Endothelial cell of umbilical vein (primary cell): Measurements from ENCODE around the gene UST. TPM values are rescaled to one million over a fixed set of nuclear protein-coding genes. Genes with fewer than 3 reads are reported as not detected.

Source experiments
- BruUV-seq: library from RNA; stranded (reverse); fragments of 400-500 nt; replicated peaks from 2 replicates; lab custom pipeline; 2021; lab: Mats Ljungman, UMichigan
- CTCF ChIA-PET: fragments of 300-600, 350-600 bp; sonication (Branson Sonifier 250); formaldehyde crosslinking; loops from one replicate; lab custom pipeline; 2021; ENCODE audit warnings: antibody characterized with exemption, inconsistent platforms; lab: Charles Lee
- POLR2A ChIA-PET: fragments of 300-600, 350-600 bp; sonication (Branson Sonifier 250); formaldehyde crosslinking; loops from one replicate; lab custom pipeline; 2021; ENCODE audit warnings: antibody characterized with exemption, inconsistent platforms; lab: Charles Lee
- DNase-seq: peaks from one replicate; pipeline ENCODE4 v3.0.0-alpha.2; 2011; ENCODE audit warnings: low read depth, low spot score
- FAIRE-seq: peaks from 2 replicates; lab custom pipeline; 2011; peaks lifted over from hg19 to GRCh38; lab: Jason Lieb, UNC
- H2AFZ ChIP-seq: 2 replicates; pipeline ENCODE4 v1.6.0; 2012; ENCODE audit warnings: low read depth, low read length, control low read depth, inconsistent platforms
- H3K27ac ChIP-seq: 2 replicates; pipeline ENCODE4 v1.5.1; 2011; ENCODE audit warnings: low read depth, mild to moderate bottlenecking, control low read depth, low read length, moderate library complexity; ENCODE audit not compliant: insufficient read depth
- H3K27me3 ChIP-seq, 2 experiments: 2 replicates each; pipeline versions ENCODE4 v1.6.0 to v1.6.1; 2011; ENCODE audit warnings: low read length in 2 of 2, mixed read lengths in 1 of 2; ENCODE audit not compliant: control insufficient read depth in 2 of 2, insufficient read depth in 2 of 2
- H3K36me3 ChIP-seq, 2 experiments: 2 replicates in 1 of 2; 3 replicates in 1 of 2; pipeline ENCODE4 v1.5.1; 2011; ENCODE audit warnings: low read length in 2 of 2, mild to moderate bottlenecking in 1 of 2, moderate library complexity in 1 of 2; ENCODE audit not compliant: control insufficient read depth in 2 of 2, insufficient read depth in 2 of 2; ENCODE audit errors: extremely low read depth in 1 of 2
- H3K4me1 ChIP-seq: 3 replicates; pipeline ENCODE4 v1.5.1; 2011; ENCODE audit warnings: mild to moderate bottlenecking, low read length; ENCODE audit not compliant: control insufficient read depth, insufficient read depth; ENCODE audit errors: extremely low read depth
- H3K4me2 ChIP-seq: 2 replicates; pipeline ENCODE4 v1.6.1; 2011; ENCODE audit warnings: low read length, control low read depth, mixed read lengths; ENCODE audit not compliant: insufficient read depth
- H3K4me3 ChIP-seq, 3 experiments: fragments of 200-600 bp in 1 of 3; sonication (generic), shearing (Covaris generic) in 1 of 3; replicated peaks in 1 of 3; 2 replicates each; pipeline ENCODE4 v1.5.1; 2011 to 2016; ENCODE audit warnings: control low read depth in 3 of 3, low read length in 3 of 3, mild to moderate bottlenecking in 2 of 3, inconsistent platforms in 1 of 3, low read depth in 1 of 3, moderate library complexity in 1 of 3; ENCODE audit not compliant: insufficient read depth in 1 of 3
- H3K79me2 ChIP-seq: 2 replicates; pipeline ENCODE4 v1.6.0; 2012; ENCODE audit warnings: low read length, inconsistent platforms; ENCODE audit not compliant: control insufficient read depth, insufficient read depth
- H3K9ac ChIP-seq: replicated peaks from 2 replicates; pipeline ENCODE3; 2011; ENCODE audit warnings: low read length, control low read depth; ENCODE audit not compliant: insufficient read depth; ENCODE audit errors: extremely low read depth
- H3K9me1 ChIP-seq: replicated peaks from 3 replicates; pipeline ENCODE4 v1.6.0; 2011; ENCODE audit warnings: mild to moderate bottlenecking, low read length; ENCODE audit not compliant: control insufficient read depth, insufficient read depth; ENCODE audit errors: extremely low read depth
- H3K9me3 ChIP-seq: replicated peaks from 2 replicates; pipeline ENCODE4 v1.5.1; 2012; ENCODE audit warnings: low read length, inconsistent platforms; ENCODE audit not compliant: control insufficient read depth, insufficient read depth
- H4K20me1 ChIP-seq: replicated peaks from 2 replicates; pipeline ENCODE3; 2011; ENCODE audit warnings: mild to moderate bottlenecking, low read length; ENCODE audit not compliant: control insufficient read depth, insufficient read depth; ENCODE audit errors: extremely low read depth
- CTCF ChIP-seq, 2 donors: IDR thresholded peaks; 1 replicate in 1 of 2; 2 replicates in 1 of 2; pipeline ENCODE4 v1.5.1; 2011; ENCODE audit warnings: low read length in 2 of 2, mild to moderate bottlenecking in 2 of 2, moderate library complexity in 2 of 2, control low read depth in 1 of 2, inconsistent platforms in 1 of 2, low read depth in 1 of 2; ENCODE audit not compliant: insufficient read depth in 1 of 2; ENCODE audit errors: extremely low read depth in 1 of 2
- EZH2 ChIP-seq: IDR thresholded peaks from 2 replicates; pipeline ENCODE4 v1.6.1; 2012; ENCODE audit warnings: borderline replicate concordance, low read depth, mild to moderate bottlenecking, moderate library complexity, low read length, inconsistent platforms; ENCODE audit not compliant: severe bottlenecking
- FOS ChIP-seq: IDR thresholded peaks from 2 replicates; pipeline ENCODE4 v1.6.1; 2011; ENCODE audit warnings: mild to moderate bottlenecking, low read length, moderate library complexity, borderline replicate concordance; ENCODE audit not compliant: insufficient read depth
- JUN ChIP-seq: IDR thresholded peaks from 2 replicates; pipeline ENCODE4 v1.6.1; 2011; ENCODE audit warnings: borderline replicate concordance, low read depth; ENCODE audit not compliant: insufficient read length, insufficient read depth
- POLR2A ChIP-seq: IDR thresholded peaks from 2 replicates; pipeline ENCODE4 v1.6.1; 2012; ENCODE audit warnings: low read depth, mild to moderate bottlenecking, control low read depth, low read length
- dilution Hi-C: fragments of 300-500 bp; cut with MboI; formaldehyde crosslinking; loops from one replicate; pipeline ENCODE4 v1.15.0; 2019; ENCODE audit warnings: low sequenced_read_pairs; ENCODE audit not compliant: extremely low pct_ligation_motif_present
- intact Hi-C: fragments of 100-400 bp; cut with micrococcal nuclease; formaldehyde crosslinking; loops from one replicate; pipeline ENCODE4 v1.10.0; 2022
- polyA plus RNA-seq, 4 experiments: library from polyadenylated mRNA; depleted of rRNA in 3 of 4; stranded (reverse) in 3 of 4; unstranded in 1 of 4; fragments of >200 nt; gene quantifications; 2 replicates each; pipeline versions ENCODE4 v1.2.1 to v1.2.3, GENCODE V29; 2011 to 2012; ENCODE audit warnings: missing spikeins in 1 of 4
- total RNA-seq: library from RNA; stranded (reverse); gene quantifications from 2 replicates; pipeline ENCODE4 v1.2.3, GENCODE V29; 2021

Gene UST
- total and polyA plus RNA-seq, 2 donors (not counting 3 experiments of a cell fraction or from before 2014, with no cell fraction given) = 0.26 to 0.84 TPM

GRCh38 chr6:149043476-149044130, 296.8 kb downstream of the UST start:
- H3K27ac ChIP-seq = no peak overlapping the region
- H4K20me1 ChIP-seq = no peaks in the 10 kb centered on the region
- H3K4me2 ChIP-seq = no peak overlapping the region
- no peak for TF ChIP-seq JUN
- peak; percentile 12 to 28 for TF ChIP-seq CTCF (IDR thresholded peaks at IDR 0.05; ENCODE audit: extremely low read depth in 1 of 2, insufficient read depth in 1 of 2, low read depth in 1 of 2, low read length in 2 of 2)
- intact Hi-C loops (no loop called here), dilution Hi-C loops (no loop called here)
- H3K27me3 ChIP-seq = no peaks in the 10 kb centered on the region
- no peak overlapping the region for H3K4me3 ChIP-seq
- POLR2A ChIA-PET = no interaction called here
- FAIRE-seq (no peak), DNase-seq (no peak)
- no peak overlapping the region for H3K9ac ChIP-seq
- no peaks in the 10 kb centered on the region for H3K9me1 ChIP-seq
- H3K79me2 ChIP-seq = no peaks in the 10 kb centered on the region
- H3K36me3 ChIP-seq = no peaks in the 10 kb centered on the region
- BruUV-seq = no TSS peak
- H3K9me3 ChIP-seq = no peaks in the 10 kb centered on the region
- CTCF ChIA-PET = interaction anchor here (0.9 to 1.7 kb wide), 5 partner anchors 9 to 388 kb away, joined by 3 to 9 read pairs (median 4); no protein-coding TSS in a partner anchor
- peaks cover 1% of the 10 kb centered on the region for H3K4me1 ChIP-seq
- H2AFZ ChIP-seq = no peak overlapping the region

GRCh38 chr6:149044528-149044927, 297.7 kb downstream of the UST start:
- dilution Hi-C loops = no loop called here
- Histone ChIP-seq H3K9me1 (no peaks in the 10 kb centered on the region), H3K79me2 (no peaks in the 10 kb centered on the region), H2AFZ (no peak overlapping the region), H3K4me1 (peaks cover 10% of the 10 kb centered on the region), H4K20me1 (no peaks in the 10 kb centered on the region), H3K9me3 (no peaks in the 10 kb centered on the region), H3K27me3 (no peaks in the 10 kb centered on the region), H3K36me3 (no peaks in the 10 kb centered on the region), H3K4me2 (no peak overlapping the region), H3K4me3 (no peak overlapping the region), H3K9ac (no peak overlapping the region), H3K27ac (no peak overlapping the region)
- DNase-seq = no peak
- FAIRE-seq = no peak
- POLR2A ChIA-PET = no interaction called here
- intact Hi-C loops = no loop called here
- TF ChIP-seq JUN (no peak), POLR2A (no peak), EZH2 (no peak), FOS (no peak)
- no TSS peak for BruUV-seq
- CTCF ChIA-PET = interaction anchor here (0.9 to 1.7 kb wide), 5 partner anchors 9 to 387 kb away, joined by 3 to 9 read pairs (median 4); no protein-coding TSS in a partner anchor
